Smooth muscle cell (in vitro differentiated cells): ENCODE results near the gene CNGB1. TPM values are rescaled to one million over a fixed set of nuclear protein-coding genes. Genes with fewer than 3 reads are reported as not detected.

Source experiments
- DNase-seq: peaks from one replicate; lab custom pipeline; 2025; ENCODE audit not compliant: unreplicated experiment; lab: John Stamatoyannopoulos, UW
- H2AFZ ChIP-seq: fragments of 200-600 bp; sonication (generic); 2 replicates; pipeline ENCODE4 v1.6.0; 2016; ENCODE audit warnings: antibody characterized with exemption, low read depth, mild to moderate bottlenecking
- H3F3A ChIP-seq: fragments of 200-600 bp; sonication (generic); 2 replicates; pipeline ENCODE4 v1.6.0; 2017; ENCODE audit warnings: antibody characterized with exemption, low read depth
- H3K27ac ChIP-seq: fragments of 200-600 bp; sonication (generic); 2 replicates; pipeline ENCODE4 v1.5.1; 2016; ENCODE audit warnings: low read depth, mild to moderate bottlenecking
- H3K27me3 ChIP-seq: fragments of 200-600 bp; sonication (generic); 2 replicates; pipeline ENCODE4 v1.6.1; 2016; ENCODE audit warnings: low read depth, mild to moderate bottlenecking
- H3K36me3 ChIP-seq: fragments of 200-600 bp; sonication (generic); 2 replicates; pipeline ENCODE4 v1.5.1; 2016; ENCODE audit warnings: low read depth
- H3K4me1 ChIP-seq: fragments of 200-600 bp; sonication (generic); 2 replicates; pipeline ENCODE4 v1.5.1; 2016; ENCODE audit warnings: low read depth
- H3K4me2 ChIP-seq: fragments of 200-600 bp; sonication (generic); 2 replicates; pipeline ENCODE4 v1.6.0; 2016; ENCODE audit warnings: mild to moderate bottlenecking
- H3K4me3 ChIP-seq: fragments of 200-600 bp; sonication (generic); 2 replicates; pipeline ENCODE4 v1.5.1; 2016; ENCODE audit warnings: mild to moderate bottlenecking
- H3K79me2 ChIP-seq: fragments of 200-600 bp; sonication (generic); 2 replicates; pipeline ENCODE4 v1.6.0; 2016; ENCODE audit warnings: low read depth, mild to moderate bottlenecking
- H3K9ac ChIP-seq: fragments of 200-600 bp; sonication (generic); 2 replicates; pipeline ENCODE4 v1.6.0; 2016; ENCODE audit warnings: low read depth
- H3K9me3 ChIP-seq: fragments of 200-600 bp; sonication (generic); replicated peaks from 2 replicates; pipeline ENCODE4 v1.5.1; 2016; ENCODE audit warnings: low read depth
- H4K20me1 ChIP-seq: fragments of 200-600 bp; sonication (generic); 2 replicates; pipeline ENCODE4 v1.6.0; 2016; ENCODE audit warnings: low read depth
- CTCF ChIP-seq: fragments of 200-600 bp; sonication (generic); IDR thresholded peaks from 2 replicates; pipeline ENCODE4 v1.5.1; 2017; ENCODE audit warnings: borderline replicate concordance, mild to moderate bottlenecking, antibody characterized with exemption; ENCODE audit not compliant: insufficient read depth, poor library complexity, severe bottlenecking
- WGBS: methylation state at CpG from one replicate; pipeline ENCODE4 v1.1.7; 2016; ENCODE audit warnings: low lambda C conversion rate; 5-methylcytosine and 5-hydroxymethylcytosine counted together
- polyA plus RNA-seq: library from polyadenylated mRNA; unstranded; fragments of >200 nt; fragmentation: Nextera tagmentation; extraction: Ambion mirVana; gene quantifications from 2 replicates; pipeline ENCODE4 v1.2.1, GENCODE V29; 2016
- total RNA-seq: library from RNA; depleted of rRNA; stranded (reverse); fragments of >200 nt; gene quantifications from 2 replicates; pipeline ENCODE4 v1.2.3, GENCODE V29; 2014

The CNGB1 gene
- total and polyA plus RNA-seq, 2 experiments from 2014 or later = not detected

- Histone ChIP-seq H3K4me3 (no peak overlapping the region), H3F3A (no peaks in the 10 kb centered on the region), H3K27ac (no peak overlapping the region), H3K79me2 (no peaks in the 10 kb centered on the region), H3K36me3 (no peaks in the 10 kb centered on the region), H3K27me3 (no peaks in the 10 kb centered on the region), H3K9ac (no peak overlapping the region), H4K20me1 (no peaks in the 10 kb centered on the region), H3K9me3 (no peaks in the 10 kb centered on the region), H3K4me1 (no peaks in the 10 kb centered on the region), H2AFZ (no peak overlapping the region), H3K4me2 (no peak overlapping the region)
- no peak for DNase-seq
- WGBS = 91% methylated on average over 10 of the region's 10 CpGs
- no peak for TF ChIP-seq CTCF
These were observed 1.3 kb downstream of the CNGB1 start for GRCh38 chr16:57969451-57970123.

DNA sequence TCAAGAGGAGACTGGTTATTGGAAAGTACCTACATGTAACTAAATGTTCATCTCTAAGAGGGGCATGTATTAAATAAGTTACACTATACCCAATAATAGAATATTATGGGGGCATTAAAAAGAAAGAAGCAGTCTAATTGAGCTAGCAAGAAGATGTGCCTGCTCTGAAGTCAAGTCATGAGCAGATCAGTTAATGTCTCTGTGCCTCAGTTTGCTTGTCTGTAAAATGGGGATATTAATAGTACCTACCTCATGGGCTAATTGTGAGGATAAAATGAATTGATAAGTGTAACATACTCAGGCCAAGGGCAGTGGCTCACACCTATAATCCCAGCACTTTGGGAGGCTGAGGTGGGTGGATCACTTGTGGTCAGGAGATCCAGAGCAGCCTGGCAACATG is 3.0 kb downstream of the CNGB1 start:
- Histone ChIP-seq H3K27ac (no peak overlapping the region), H3K4me2 (no peak overlapping the region), H3K9me3 (no peaks in the 10 kb centered on the region), H3K79me2 (no peaks in the 10 kb centered on the region), H2AFZ (no peak overlapping the region), H4K20me1 (no peaks in the 10 kb centered on the region), H3K9ac (no peak overlapping the region), H3K36me3 (no peaks in the 10 kb centered on the region), H3K4me3 (no peak overlapping the region), H3K27me3 (no peaks in the 10 kb centered on the region), H3F3A (no peaks in the 10 kb centered on the region), H3K4me1 (no peaks in the 10 kb centered on the region)
- DNase-seq = no peak
- TF ChIP-seq CTCF = no peak

- H3K27ac ChIP-seq = no peak overlapping the region
- H3K4me2 ChIP-seq = no peak overlapping the region
- no peaks in the 10 kb centered on the region for H4K20me1 ChIP-seq
- no peak overlapping the region for H3K4me3 ChIP-seq
- no peaks in the 10 kb centered on the region for H3K79me2 ChIP-seq
- WGBS = 92% methylated on average over 9 of the region's 9 CpGs
- no peak overlapping the region for H2AFZ ChIP-seq
- H3K4me1 ChIP-seq = no peaks in the 10 kb centered on the region
- DNase-seq = no peak
- H3K9me3 ChIP-seq = no peaks in the 10 kb centered on the region
- H3K27me3 ChIP-seq = no peaks in the 10 kb centered on the region
- no peaks in the 10 kb centered on the region for H3K36me3 ChIP-seq
- H3F3A ChIP-seq = no peaks in the 10 kb centered on the region
- TF ChIP-seq CTCF = no peak
- no peak overlapping the region for H3K9ac ChIP-seq
These were observed 3.9 kb downstream of the CNGB1 start for GRCh38 chr16:57966986-57967385.

GRCh38 chr16:57966204-57966771 is 4.6 kb downstream of the CNGB1 start:
- no peaks in the 10 kb centered on the region for H4K20me1 ChIP-seq
- H3K4me1 ChIP-seq = no peaks in the 10 kb centered on the region
- 73% methylated on average over 4 of the region's 4 CpGs for WGBS
- H3K36me3 ChIP-seq = no peaks in the 10 kb centered on the region
- no peak for DNase-seq
- H3K27ac ChIP-seq = no peak overlapping the region
- no peak overlapping the region for H2AFZ ChIP-seq
- no peaks in the 10 kb centered on the region for H3K9me3 ChIP-seq
- H3K9ac ChIP-seq = no peak overlapping the region
- TF ChIP-seq CTCF = no peak
- no peaks in the 10 kb centered on the region for H3F3A ChIP-seq
- H3K4me3 ChIP-seq = no peak overlapping the region
- H3K4me2 ChIP-seq = no peak overlapping the region
- H3K79me2 ChIP-seq = no peaks in the 10 kb centered on the region
- no peaks in the 10 kb centered on the region for H3K27me3 ChIP-seq
